ENCODE results near the gene AP4B1.

The AP4B1 gene

DNA sequence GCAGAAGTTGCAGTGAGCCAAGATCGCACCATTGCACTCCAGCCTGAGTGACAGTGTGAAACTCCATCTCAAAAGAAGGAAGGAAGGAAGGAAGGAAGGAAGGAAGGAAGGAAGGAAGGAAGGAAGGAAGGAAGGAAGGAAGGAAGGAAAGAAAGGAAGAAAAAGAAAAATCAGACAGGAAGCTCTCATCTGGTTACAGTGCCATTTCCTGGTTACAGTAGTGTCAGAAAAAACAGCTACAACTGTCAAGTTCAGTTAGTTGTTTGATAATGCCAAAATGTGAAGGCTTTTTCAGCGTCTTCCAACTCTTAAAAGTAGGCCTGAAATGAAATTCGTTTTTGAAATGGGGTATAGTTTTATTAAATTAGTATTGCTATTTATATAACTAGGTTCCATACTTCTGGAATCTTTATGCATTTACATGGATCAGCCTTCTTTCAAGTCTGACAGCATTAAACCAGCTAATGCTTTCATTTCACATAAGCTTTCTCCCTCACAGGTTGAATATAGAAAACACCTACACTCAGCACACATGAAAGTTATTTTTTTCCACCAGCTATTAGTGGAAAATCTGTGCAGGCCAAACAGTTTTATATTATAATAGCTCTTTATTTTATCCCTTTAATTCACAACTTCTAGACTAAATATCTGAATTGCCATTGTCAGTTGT, 54.3 kb downstream of the AP4B1 start:
- Histone ChIP-seq H3K27me3 (ENCODE audit: control insufficient read depth in 1 of 2, insufficient read depth in 2 of 2, low read length in 2 of 2) (no peaks in the 10 kb centered on the region), H3K36me3 (ENCODE audit: insufficient read depth, low read length) (no peaks in the 10 kb centered on the region), H3K4me3 (ENCODE audit: low read depth in 1 of 2, low read length in 2 of 2) (no peak overlapping the region), H3K9ac (ENCODE audit: low read length) (no peak overlapping the region), H3K9me3 (ENCODE audit: low read length) (no peaks in the 10 kb centered on the region), H3K4me1 (ENCODE audit: insufficient read depth, low read length) (no peaks in the 10 kb centered on the region), H3K27ac (ENCODE audit: low read depth, low read length) (no peak overlapping the region)

- Histone ChIP-seq H3K27me3 (ENCODE audit: control insufficient read depth in 1 of 2, insufficient read depth in 2 of 2, low read length in 2 of 2) (no peaks in the 10 kb centered on the region), H3K4me3 (ENCODE audit: low read depth in 1 of 2, low read length in 2 of 2) (no peak overlapping the region), H3K4me1 (ENCODE audit: insufficient read depth, low read length) (no peaks in the 10 kb centered on the region), H3K36me3 (ENCODE audit: insufficient read depth, low read length) (no peaks in the 10 kb centered on the region), H3K9me3 (ENCODE audit: low read length) (no peaks in the 10 kb centered on the region), H3K27ac (ENCODE audit: low read depth, low read length) (no peak overlapping the region), H3K9ac (ENCODE audit: low read length) (no peak overlapping the region)
Measured at GRCh38 chr1:113849072-113849471, 55.5 kb downstream of the AP4B1 start.

GRCh38 chr1:113846391-113847035, 58.1 kb downstream of the AP4B1 start:
- no peaks in the 10 kb centered on the region for H3K27me3 ChIP-seq (ENCODE audit: control insufficient read depth in 1 of 2, insufficient read depth in 2 of 2, low read length in 2 of 2)
- no peak overlapping the region for H3K4me3 ChIP-seq (ENCODE audit: low read depth in 1 of 2, low read length in 2 of 2)
- H3K4me1 ChIP-seq (ENCODE audit: insufficient read depth, low read length), result no peaks in the 10 kb centered on the region
- no peak overlapping the region for H3K27ac ChIP-seq (ENCODE audit: low read depth, low read length)
- H3K9ac ChIP-seq (ENCODE audit: low read length), result no peak overlapping the region
- H3K9me3 ChIP-seq (ENCODE audit: low read length), result no peaks in the 10 kb centered on the region
- no peaks in the 10 kb centered on the region for H3K36me3 ChIP-seq (ENCODE audit: insufficient read depth, low read length)

All from muscle layer of colon (tissue), 2 donors.